HepG2 (cell line): ENCODE results near the gene QRICH2.

Source experiments
- CBFB ChIP-seq: sonication (generic); formaldehyde crosslinking; IDR thresholded peaks from 2 replicates; pipeline ENCODE4 v1.4.0; 2020; ENCODE audit warnings: missing genetic modification reagents
- CTCF ChIP-seq: sonication (generic); formaldehyde crosslinking; IDR thresholded peaks from 2 replicates; pipeline ENCODE4 v1.5.0; 2020; ENCODE audit warnings: mild to moderate bottlenecking, missing genetic modification reagents, moderate library complexity
- GATA4 ChIP-seq: sonication (generic); IDR thresholded peaks from 2 replicates; pipeline ENCODE4 v1.6.1; 2016; ENCODE audit warnings: antibody characterized with exemption, low read depth, borderline replicate concordance
- JUND ChIP-seq: sonication (generic); formaldehyde crosslinking; IDR thresholded peaks from 2 replicates; pipeline ENCODE4 v1.8.0; 2022; ENCODE audit warnings: mild to moderate bottlenecking, missing genetic modification reagents
- MBD4 ChIP-seq: IDR thresholded peaks from 2 replicates; pipeline ENCODE4 v1.6.1; 2012; ENCODE audit warnings: low read length, inconsistent platforms, borderline replicate concordance
- PCBP2 ChIP-seq: fragments of 200-400 bp; formaldehyde crosslinking; optimal IDR thresholded peaks from 2 replicates; pipeline ENCODE3; 2018; ENCODE audit warnings: low read length, low read depth; ENCODE audit not compliant: poor library complexity, severe bottlenecking
- POLR2A ChIP-seq, 2 experiments: IDR thresholded peaks; 2 replicates each; pipeline ENCODE4 v1.6.1; 2011; ENCODE audit warnings: low read depth in 2 of 2, low read length in 2 of 2, mild to moderate bottlenecking in 1 of 2, moderate library complexity in 1 of 2; ENCODE audit not compliant: insufficient read depth in 1 of 2
- SMARCE1 ChIP-seq: fragments of 450-650 bp; IDR thresholded peaks from 2 replicates; pipeline ENCODE4 v1.6.1; 2017; ENCODE audit warnings: borderline replicate concordance
- USF2 ChIP-seq, 2 experiments: sonication (generic) in 1 of 2; formaldehyde crosslinking in 1 of 2; IDR thresholded peaks; 2 replicates each; pipeline versions ENCODE4 v1.5.1 to v1.6.1; 2011 to 2020; ENCODE audit warnings: borderline replicate concordance in 1 of 2, low read depth in 1 of 2, low read length in 1 of 2, mild to moderate bottlenecking in 1 of 2, missing genetic modification reagents in 1 of 2, moderate library complexity in 1 of 2
- ZBTB20 ChIP-seq: sonication (generic); formaldehyde crosslinking; IDR thresholded peaks from 2 replicates; pipeline ENCODE4 v1.8.1; 2023; ENCODE audit warnings: missing genetic modification reagents, low read depth, mild to moderate bottlenecking, borderline replicate concordance
- ZNF256 ChIP-seq: sonication (generic); formaldehyde crosslinking; conservative IDR thresholded peaks from 2 replicates; pipeline ENCODE4 v1.4.0; 2020; ENCODE audit warnings: missing genetic modification reagents
- ZNF282 ChIP-seq: fragments of 450-650 bp; IDR thresholded peaks from 2 replicates; pipeline ENCODE4 v1.6.1; 2018; ENCODE audit not compliant: partially characterized antibody
- ZNF530 ChIP-seq: sonication (generic); formaldehyde crosslinking; IDR thresholded peaks from 2 replicates; pipeline ENCODE4 v1.5.0; 2020; ENCODE audit warnings: low read depth, mild to moderate bottlenecking, missing genetic modification reagents

GRCh38 chr17:76341301-76341700 is 33.2 kb upstream of the QRICH2 start:
- TF ChIP-seq ZNF256 (no peak), SMARCE1 (no peak), CTCF (CRISPR knock-in tag) (no peak), ZBTB20 (CRISPR knock-in tag) (no peak), POLR2A (IDR thresholded peaks at IDR 0.05; ENCODE audit: insufficient read depth in 1 of 2, low read depth in 2 of 2, low read length in 2 of 2) (no peak), GATA4 (no peak), ZNF282 (no peak), ZNF530 (CRISPR knock-in tag) (no peak), JUND (CRISPR knock-in tag) (no peak), USF2 (IDR thresholded peaks at IDR 0.05; ENCODE audit: low read depth, low read length) (no peak), USF2 (CRISPR knock-in tag; IDR thresholded peaks at IDR 0.05; ENCODE audit: borderline replicate concordance) (no peak), MBD4 (no peak), PCBP2 (no peak), CBFB (CRISPR knock-in tag) (no peak)
